Measurements from ENCODE around the gene TRIM9. TPM values are rescaled to one million over a fixed set of nuclear protein-coding genes. Genes with fewer than 3 reads are reported as not detected.

The TRIM9 gene
- total RNA-seq, 4 donors from 2014 or later: 2.4 to 7.6 (median 3.4) TPM

GRCh38 chr14:51107801-51108200 lies 12.9 kb upstream of the TRIM9 start:
- TF ChIP-seq, protein P1, sequence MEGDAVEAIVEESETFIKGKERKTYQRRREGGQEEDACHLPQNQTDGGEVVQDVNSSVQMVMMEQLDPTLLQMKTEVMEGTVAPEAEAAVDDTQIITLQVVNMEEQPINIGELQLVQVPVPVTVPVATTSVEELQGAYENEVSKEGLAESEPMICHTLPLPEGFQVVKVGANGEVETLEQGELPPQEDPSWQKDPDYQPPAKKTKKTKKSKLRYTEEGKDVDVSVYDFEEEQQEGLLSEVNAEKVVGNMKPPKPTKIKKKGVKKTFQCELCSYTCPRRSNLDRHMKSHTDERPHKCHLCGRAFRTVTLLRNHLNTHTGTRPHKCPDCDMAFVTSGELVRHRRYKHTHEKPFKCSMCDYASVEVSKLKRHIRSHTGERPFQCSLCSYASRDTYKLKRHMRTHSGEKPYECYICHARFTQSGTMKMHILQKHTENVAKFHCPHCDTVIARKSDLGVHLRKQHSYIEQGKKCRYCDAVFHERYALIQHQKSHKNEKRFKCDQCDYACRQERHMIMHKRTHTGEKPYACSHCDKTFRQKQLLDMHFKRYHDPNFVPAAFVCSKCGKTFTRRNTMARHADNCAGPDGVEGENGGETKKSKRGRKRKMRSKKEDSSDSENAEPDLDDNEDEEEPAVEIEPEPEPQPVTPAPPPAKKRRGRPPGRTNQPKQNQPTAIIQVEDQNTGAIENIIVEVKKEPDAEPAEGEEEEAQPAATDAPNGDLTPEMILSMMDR (IDR thresholded peaks at IDR 0.05): no peak
- TF ChIP-seq POLR2A (IDR thresholded peaks at IDR 0.05): no peak
- Histone ChIP-seq H3K27ac (no peak overlapping the region), H3K4me3 (no peak overlapping the region), H3K27me3 (no peaks in the 10 kb centered on the region), H3K36me3 (no peaks in the 10 kb centered on the region), H3K9me3 (no peaks in the 10 kb centered on the region), H3K4me1 (no peaks in the 10 kb centered on the region)
- DNase-seq: no peak
- intact Hi-C loops (cut with DNase I; ENCODE audit: low total_unique reads): no loop called here

GRCh38 chr14:51104467-51104866 lies 9.6 kb upstream of the TRIM9 start:
- no peak overlapping the region for H3K27ac ChIP-seq
- no peaks in the 10 kb centered on the region for H3K4me1 ChIP-seq
- H3K4me3 ChIP-seq: no peak overlapping the region
- no peak for DNase-seq
- H3K9me3 ChIP-seq: no peaks in the 10 kb centered on the region
- TF ChIP-seq, protein P1 (IDR thresholded peaks at IDR 0.05): no peak
- TF ChIP-seq POLR2A (IDR thresholded peaks at IDR 0.05): no peak
- no peaks in the 10 kb centered on the region for H3K27me3 ChIP-seq
- H3K36me3 ChIP-seq: no peaks in the 10 kb centered on the region
- intact Hi-C loops (cut with DNase I; ENCODE audit: low total_unique reads): no loop called here

GRCh38 chr14:51097287-51097686 lies 2.4 kb upstream of the TRIM9 start:
- Histone ChIP-seq H3K36me3 (no peaks in the 10 kb centered on the region), H3K4me3 (no peak overlapping the region), H3K27me3 (no peaks in the 10 kb centered on the region), H3K9me3 (no peaks in the 10 kb centered on the region), H3K4me1 (peaks cover 0 to 19% of the 10 kb centered on the region in 2 donors), H3K27ac (no peak overlapping the region)
- no peak for DNase-seq
- intact Hi-C loops (cut with DNase I; ENCODE audit: low total_unique reads): no loop called here
- TF ChIP-seq, protein P1 (IDR thresholded peaks at IDR 0.05): no peak
- TF ChIP-seq POLR2A (IDR thresholded peaks at IDR 0.05): no peak

- Histone ChIP-seq H3K4me1 (peaks cover 0 to 19% of the 10 kb centered on the region in 2 donors), H3K27ac (no peak overlapping the region), H3K27me3 (no peaks in the 10 kb centered on the region), H3K36me3 (no peaks in the 10 kb centered on the region), H3K4me3 (no peak overlapping the region), H3K9me3 (no peaks in the 10 kb centered on the region)
- TF ChIP-seq POLR2A (IDR thresholded peaks at IDR 0.05): no peak
- TF ChIP-seq, protein P1 (IDR thresholded peaks at IDR 0.05): no peak
- no peak for DNase-seq
- intact Hi-C loops (cut with DNase I; ENCODE audit: low total_unique reads): no loop called here
These were observed 2.0 kb upstream of the TRIM9 start for GRCh38 chr14:51096870-51097269.

DNA sequence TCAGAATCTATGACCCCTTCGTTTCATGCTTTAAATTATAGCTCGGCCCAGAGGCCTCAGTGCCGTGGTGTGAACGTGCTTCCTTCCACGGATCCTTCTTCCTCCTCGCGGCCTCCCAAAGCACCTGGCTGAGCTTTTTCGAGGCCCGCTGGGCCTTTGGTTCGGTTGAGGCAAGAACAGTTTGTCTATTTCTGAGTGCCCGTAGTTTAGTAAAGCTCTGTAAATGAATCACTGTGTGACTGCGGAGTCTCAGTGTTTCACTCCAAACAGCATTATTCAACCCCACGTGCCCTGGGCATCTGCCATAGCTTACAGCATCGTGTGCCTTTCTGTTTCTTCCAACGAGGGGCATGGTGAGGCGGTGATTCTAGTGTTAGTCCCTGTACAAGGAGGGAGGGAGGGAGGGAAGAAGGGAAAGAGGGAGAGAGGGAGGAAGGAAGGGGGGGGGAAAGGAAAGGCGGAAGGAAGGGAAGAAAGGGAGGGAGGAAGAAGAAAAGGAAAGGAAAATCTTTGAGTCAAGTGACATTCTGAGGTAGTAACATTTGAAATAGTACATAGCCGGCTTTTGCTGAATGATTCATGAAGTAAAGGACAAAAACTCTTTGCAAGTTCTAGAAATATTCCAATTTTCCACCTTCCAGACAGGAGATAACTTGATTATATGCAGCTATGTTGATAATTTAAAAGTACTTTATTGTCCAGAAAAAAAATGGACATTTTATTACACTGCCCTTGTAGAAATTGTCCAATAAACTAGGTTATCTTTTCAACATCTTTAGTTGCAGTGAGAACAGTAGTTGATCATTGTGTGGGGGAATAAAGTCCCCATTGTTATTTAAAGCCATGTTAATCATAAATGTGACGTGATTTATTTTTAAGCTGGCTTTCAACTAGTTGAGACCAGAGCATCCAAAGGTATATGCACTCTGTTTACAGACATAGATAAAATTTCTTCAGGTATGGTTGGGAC lies 1.2 kb upstream of the TRIM9 start:
- Histone ChIP-seq H3K4me1 (peaks cover 0 to 19% of the 10 kb centered on the region in 2 donors), H3K9me3 (no peaks in the 10 kb centered on the region), H3K27ac (peak overlapping the region; percentile 90 to 94), H3K27me3 (no peaks in the 10 kb centered on the region), H3K36me3 (no peaks in the 10 kb centered on the region), H3K4me3 (peak overlapping the region; percentile 59 to 73)
- TF ChIP-seq, protein P1 (IDR thresholded peaks at IDR 0.05): no peak
- TF ChIP-seq POLR2A (IDR thresholded peaks at IDR 0.05): no peak
- intact Hi-C loops (cut with DNase I; ENCODE audit: low total_unique reads): no loop called here
- peak; percentile 61 to 75 for DNase-seq
